Neural cell (in vitro differentiated cells): ENCODE measurements around the gene FAM111B.
"Not testable (repeated sequence)": the region's sequence is repeated elsewhere in the genome, so short reads cannot be mapped to it uniquely, and the experiment has no call there.

Source experiments
- EP300 ChIP-seq: fragments of 450-650 bp; conservative IDR thresholded peaks from 2 replicates; pipeline ENCODE4 v1.6.1; 2014; ENCODE audit warnings: antibody characterized with exemption, mild to moderate bottlenecking, moderate library complexity; ENCODE audit not compliant: poor library complexity, severe bottlenecking
- EZH2 ChIP-seq: fragments of 200-600, 300-800 bp; shearing (Covaris generic), sonication (generic); IDR thresholded peaks from 2 replicates; pipeline ENCODE4 v1.6.1; 2014; ENCODE audit warnings: antibody characterized with exemption, low read length, borderline replicate concordance, mild to moderate bottlenecking; ENCODE audit not compliant: insufficient read depth, poor library complexity, severe bottlenecking
- MXI1 ChIP-seq: fragments of 450-650 bp; conservative IDR thresholded peaks from 2 replicates; pipeline ENCODE4 v1.6.1; 2014; ENCODE audit warnings: antibody characterized with exemption, mild to moderate bottlenecking; ENCODE audit not compliant: poor library complexity, severe bottlenecking
- POLR2AphosphoS5 ChIP-seq: IDR thresholded peaks from 2 replicates; pipeline ENCODE4 v1.6.1; 2012
- RAD21 ChIP-seq: fragments of 450-650 bp; conservative IDR thresholded peaks from 2 replicates; pipeline ENCODE4 v1.6.1; 2014; ENCODE audit warnings: antibody characterized with exemption, mild to moderate bottlenecking, moderate library complexity
- SMC3 ChIP-seq: fragments of 450-650 bp; conservative IDR thresholded peaks from 2 replicates; pipeline ENCODE4 v1.6.1; 2014; ENCODE audit warnings: antibody characterized with exemption, mild to moderate bottlenecking, moderate library complexity; ENCODE audit not compliant: poor library complexity
- TAF1 ChIP-seq: IDR thresholded peaks from 2 replicates; pipeline ENCODE4 v1.6.1; 2012; ENCODE audit warnings: low read depth
- TF ChIP-seq, protein P1 (sequence below): fragments of 450-650 bp; IDR thresholded peaks from 2 replicates; pipeline ENCODE4 v1.5.1; 2014; ENCODE audit warnings: antibody characterized with exemption, mild to moderate bottlenecking, moderate library complexity; ENCODE audit not compliant: poor library complexity, severe bottlenecking
- TF ChIP-seq, protein P2 (sequence below): IDR thresholded peaks from 2 replicates; pipeline ENCODE4 v1.6.1; 2012; ENCODE audit warnings: borderline replicate concordance

DNA sequence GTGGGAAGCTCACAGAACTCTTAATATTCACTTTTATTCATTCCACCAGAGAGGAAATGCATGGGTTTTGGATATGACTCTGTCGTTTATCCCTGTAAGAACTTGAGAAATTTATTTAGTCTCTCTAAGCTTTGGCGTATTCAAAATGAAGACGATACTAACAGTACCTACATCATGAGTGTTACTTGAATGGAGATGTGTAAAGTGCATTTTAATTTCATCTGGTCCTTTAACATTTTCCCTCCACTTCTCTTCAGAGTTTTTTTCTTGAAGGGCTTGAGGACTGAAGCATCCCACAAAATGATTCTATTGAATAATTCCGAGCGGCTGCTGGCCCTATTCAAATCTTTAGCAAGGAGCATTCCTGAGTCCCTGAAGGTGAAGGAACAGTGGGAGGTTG, 21.0 kb upstream of the FAM111B start, which contains the start of gene GLYATL1B:
- TF ChIP-seq, protein P1, sequence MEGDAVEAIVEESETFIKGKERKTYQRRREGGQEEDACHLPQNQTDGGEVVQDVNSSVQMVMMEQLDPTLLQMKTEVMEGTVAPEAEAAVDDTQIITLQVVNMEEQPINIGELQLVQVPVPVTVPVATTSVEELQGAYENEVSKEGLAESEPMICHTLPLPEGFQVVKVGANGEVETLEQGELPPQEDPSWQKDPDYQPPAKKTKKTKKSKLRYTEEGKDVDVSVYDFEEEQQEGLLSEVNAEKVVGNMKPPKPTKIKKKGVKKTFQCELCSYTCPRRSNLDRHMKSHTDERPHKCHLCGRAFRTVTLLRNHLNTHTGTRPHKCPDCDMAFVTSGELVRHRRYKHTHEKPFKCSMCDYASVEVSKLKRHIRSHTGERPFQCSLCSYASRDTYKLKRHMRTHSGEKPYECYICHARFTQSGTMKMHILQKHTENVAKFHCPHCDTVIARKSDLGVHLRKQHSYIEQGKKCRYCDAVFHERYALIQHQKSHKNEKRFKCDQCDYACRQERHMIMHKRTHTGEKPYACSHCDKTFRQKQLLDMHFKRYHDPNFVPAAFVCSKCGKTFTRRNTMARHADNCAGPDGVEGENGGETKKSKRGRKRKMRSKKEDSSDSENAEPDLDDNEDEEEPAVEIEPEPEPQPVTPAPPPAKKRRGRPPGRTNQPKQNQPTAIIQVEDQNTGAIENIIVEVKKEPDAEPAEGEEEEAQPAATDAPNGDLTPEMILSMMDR = not testable (repeated sequence)
- not testable (repeated sequence) for TF ChIP-seq EP300, POLR2AphosphoS5, EZH2, RAD21, SMC3, TAF1, MXI1
- TF ChIP-seq, protein P2, sequence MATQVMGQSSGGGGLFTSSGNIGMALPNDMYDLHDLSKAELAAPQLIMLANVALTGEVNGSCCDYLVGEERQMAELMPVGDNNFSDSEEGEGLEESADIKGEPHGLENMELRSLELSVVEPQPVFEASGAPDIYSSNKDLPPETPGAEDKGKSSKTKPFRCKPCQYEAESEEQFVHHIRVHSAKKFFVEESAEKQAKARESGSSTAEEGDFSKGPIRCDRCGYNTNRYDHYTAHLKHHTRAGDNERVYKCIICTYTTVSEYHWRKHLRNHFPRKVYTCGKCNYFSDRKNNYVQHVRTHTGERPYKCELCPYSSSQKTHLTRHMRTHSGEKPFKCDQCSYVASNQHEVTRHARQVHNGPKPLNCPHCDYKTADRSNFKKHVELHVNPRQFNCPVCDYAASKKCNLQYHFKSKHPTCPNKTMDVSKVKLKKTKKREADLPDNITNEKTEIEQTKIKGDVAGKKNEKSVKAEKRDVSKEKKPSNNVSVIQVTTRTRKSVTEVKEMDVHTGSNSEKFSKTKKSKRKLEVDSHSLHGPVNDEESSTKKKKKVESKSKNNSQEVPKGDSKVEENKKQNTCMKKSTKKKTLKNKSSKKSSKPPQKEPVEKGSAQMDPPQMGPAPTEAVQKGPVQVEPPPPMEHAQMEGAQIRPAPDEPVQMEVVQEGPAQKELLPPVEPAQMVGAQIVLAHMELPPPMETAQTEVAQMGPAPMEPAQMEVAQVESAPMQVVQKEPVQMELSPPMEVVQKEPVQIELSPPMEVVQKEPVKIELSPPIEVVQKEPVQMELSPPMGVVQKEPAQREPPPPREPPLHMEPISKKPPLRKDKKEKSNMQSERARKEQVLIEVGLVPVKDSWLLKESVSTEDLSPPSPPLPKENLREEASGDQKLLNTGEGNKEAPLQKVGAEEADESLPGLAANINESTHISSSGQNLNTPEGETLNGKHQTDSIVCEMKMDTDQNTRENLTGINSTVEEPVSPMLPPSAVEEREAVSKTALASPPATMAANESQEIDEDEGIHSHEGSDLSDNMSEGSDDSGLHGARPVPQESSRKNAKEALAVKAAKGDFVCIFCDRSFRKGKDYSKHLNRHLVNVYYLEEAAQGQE = not testable (repeated sequence)
